PFSK-1 (cell line): ENCODE data around the gene ARHGAP15.

ENCODE experiments used
- FOXP2 ChIP-seq: optimal IDR thresholded peaks from 2 replicates; pipeline ENCODE3; 2011; ENCODE audit warnings: borderline replicate concordance, control low read depth, inconsistent platforms; ENCODE audit not compliant: insufficient read depth; ENCODE audit errors: extremely low read length, extremely low read depth
- POLR2AphosphoS5 ChIP-seq: IDR thresholded peaks from 2 replicates; pipeline ENCODE4 v1.6.1; 2012; ENCODE audit warnings: low read depth, mild to moderate bottlenecking, control low read depth, low read length, moderate library complexity
- REST ChIP-seq, 2 experiments: IDR thresholded peaks; 2 replicates each; pipeline versions ENCODE4 v1.6.1 to v1.8.0; 2011 to 2012; ENCODE audit warnings: low read depth in 2 of 2, low read length in 2 of 2, control low read depth in 1 of 2, inconsistent platforms in 1 of 2, mild to moderate bottlenecking in 1 of 2, moderate library complexity in 1 of 2; ENCODE audit not compliant: insufficient read depth in 1 of 2
- SIN3A ChIP-seq: IDR thresholded peaks from 2 replicates; pipeline ENCODE4 v1.6.1; 2012; ENCODE audit warnings: mild to moderate bottlenecking, low read length, moderate library complexity, borderline replicate concordance; ENCODE audit not compliant: insufficient read depth
- TAF1 ChIP-seq: IDR thresholded peaks from 2 replicates; pipeline ENCODE4 v1.6.1; 2012; ENCODE audit warnings: low read length, control low read depth, borderline replicate concordance; ENCODE audit not compliant: insufficient read depth

GRCh38 chr2:143392358-143392757 is 263.1 kb downstream of the ARHGAP15 start:
- TF ChIP-seq SIN3A = no peak
- no peak for TF ChIP-seq POLR2AphosphoS5
- TF ChIP-seq REST (IDR thresholded peaks at IDR 0.05; ENCODE audit: insufficient read depth in 1 of 2, low read depth in 2 of 2, low read length in 2 of 2) = no peak
- no peak for TF ChIP-seq FOXP2
- TF ChIP-seq TAF1 = no peak
